ENCODE measurements around the gene P4HA2. TPM values are rescaled to one million over a fixed set of nuclear protein-coding genes. Genes with fewer than 3 reads are reported as not detected.

P4HA2 gene
- total and polyA plus RNA-seq, 2 of the 13 experiments (the other 11 are each of a cell fraction or from before 2014, with no cell fraction given) = 37.7 to 126 TPM

- TF ChIP-seq, protein P1, sequence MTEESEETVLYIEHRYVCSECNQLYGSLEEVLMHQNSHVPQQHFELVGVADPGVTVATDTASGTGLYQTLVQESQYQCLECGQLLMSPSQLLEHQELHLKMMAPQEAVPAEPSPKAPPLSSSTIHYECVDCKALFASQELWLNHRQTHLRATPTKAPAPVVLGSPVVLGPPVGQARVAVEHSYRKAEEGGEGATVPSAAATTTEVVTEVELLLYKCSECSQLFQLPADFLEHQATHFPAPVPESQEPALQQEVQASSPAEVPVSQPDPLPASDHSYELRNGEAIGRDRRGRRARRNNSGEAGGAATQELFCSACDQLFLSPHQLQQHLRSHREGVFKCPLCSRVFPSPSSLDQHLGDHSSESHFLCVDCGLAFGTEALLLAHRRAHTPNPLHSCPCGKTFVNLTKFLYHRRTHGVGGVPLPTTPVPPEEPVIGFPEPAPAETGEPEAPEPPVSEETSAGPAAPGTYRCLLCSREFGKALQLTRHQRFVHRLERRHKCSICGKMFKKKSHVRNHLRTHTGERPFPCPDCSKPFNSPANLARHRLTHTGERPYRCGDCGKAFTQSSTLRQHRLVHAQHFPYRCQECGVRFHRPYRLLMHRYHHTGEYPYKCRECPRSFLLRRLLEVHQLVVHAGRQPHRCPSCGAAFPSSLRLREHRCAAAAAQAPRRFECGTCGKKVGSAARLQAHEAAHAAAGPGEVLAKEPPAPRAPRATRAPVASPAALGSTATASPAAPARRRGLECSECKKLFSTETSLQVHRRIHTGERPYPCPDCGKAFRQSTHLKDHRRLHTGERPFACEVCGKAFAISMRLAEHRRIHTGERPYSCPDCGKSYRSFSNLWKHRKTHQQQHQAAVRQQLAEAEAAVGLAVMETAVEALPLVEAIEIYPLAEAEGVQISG (CRISPR knock-in tag; IDR thresholded peaks at IDR 0.05) = peak; percentile 95
- TF ChIP-seq, protein P2, sequence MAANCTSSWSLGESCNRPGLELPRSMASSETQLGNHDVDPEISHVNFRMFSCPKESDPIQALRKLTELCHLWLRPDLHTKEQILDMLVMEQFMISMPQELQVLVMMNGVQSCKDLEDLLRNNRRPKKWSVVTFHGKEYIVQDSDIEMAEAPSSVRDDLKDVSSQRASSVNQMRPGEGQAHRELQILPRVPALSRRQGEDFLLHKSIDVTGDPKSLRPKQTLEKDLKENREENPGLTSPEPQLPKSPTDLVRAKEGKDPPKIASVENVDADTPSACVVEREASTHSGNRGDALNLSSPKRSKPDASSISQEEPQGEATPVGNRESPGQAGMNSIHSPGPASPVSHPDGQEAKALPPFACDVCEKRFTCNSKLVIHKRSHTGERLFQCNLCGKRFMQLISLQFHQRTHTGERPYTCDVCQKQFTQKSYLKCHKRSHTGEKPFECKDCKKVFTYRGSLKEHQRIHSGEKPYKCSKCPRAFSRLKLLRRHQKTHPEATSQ (CRISPR knock-in tag; IDR thresholded peaks at IDR 0.05; ENCODE audit: borderline replicate concordance) = no peak
- TF ChIP-seq HNF4A (CRISPR knock-in tag; IDR thresholded peaks at IDR 0.05) (peak; percentile 9; the same call in 1 of the 2 replicates), CENPT (CRISPR knock-in tag; IDR thresholded peaks at IDR 0.05; ENCODE audit: low read depth) (no peak), DNMT3B (CRISPR knock-in tag; conservative IDR thresholded peaks at IDR 0.05) (no peak), NFIC (IDR thresholded peaks at IDR 0.05; ENCODE audit: low read length) (no peak), MLXIP (CRISPR knock-in tag; IDR thresholded peaks at IDR 0.05; ENCODE audit: borderline replicate concordance) (no peak), ZNF740 (CRISPR knock-in tag; IDR thresholded peaks at IDR 0.05) (no peak), ZSCAN25 (CRISPR knock-in tag; IDR thresholded peaks at IDR 0.05) (peak; percentile 96), E2F5 (CRISPR knock-in tag; conservative IDR thresholded peaks at IDR 0.05) (no peak), TAF1 (CRISPR knock-in tag; IDR thresholded peaks at IDR 0.05) (no peak)
- TF ChIP-seq, protein P3, sequence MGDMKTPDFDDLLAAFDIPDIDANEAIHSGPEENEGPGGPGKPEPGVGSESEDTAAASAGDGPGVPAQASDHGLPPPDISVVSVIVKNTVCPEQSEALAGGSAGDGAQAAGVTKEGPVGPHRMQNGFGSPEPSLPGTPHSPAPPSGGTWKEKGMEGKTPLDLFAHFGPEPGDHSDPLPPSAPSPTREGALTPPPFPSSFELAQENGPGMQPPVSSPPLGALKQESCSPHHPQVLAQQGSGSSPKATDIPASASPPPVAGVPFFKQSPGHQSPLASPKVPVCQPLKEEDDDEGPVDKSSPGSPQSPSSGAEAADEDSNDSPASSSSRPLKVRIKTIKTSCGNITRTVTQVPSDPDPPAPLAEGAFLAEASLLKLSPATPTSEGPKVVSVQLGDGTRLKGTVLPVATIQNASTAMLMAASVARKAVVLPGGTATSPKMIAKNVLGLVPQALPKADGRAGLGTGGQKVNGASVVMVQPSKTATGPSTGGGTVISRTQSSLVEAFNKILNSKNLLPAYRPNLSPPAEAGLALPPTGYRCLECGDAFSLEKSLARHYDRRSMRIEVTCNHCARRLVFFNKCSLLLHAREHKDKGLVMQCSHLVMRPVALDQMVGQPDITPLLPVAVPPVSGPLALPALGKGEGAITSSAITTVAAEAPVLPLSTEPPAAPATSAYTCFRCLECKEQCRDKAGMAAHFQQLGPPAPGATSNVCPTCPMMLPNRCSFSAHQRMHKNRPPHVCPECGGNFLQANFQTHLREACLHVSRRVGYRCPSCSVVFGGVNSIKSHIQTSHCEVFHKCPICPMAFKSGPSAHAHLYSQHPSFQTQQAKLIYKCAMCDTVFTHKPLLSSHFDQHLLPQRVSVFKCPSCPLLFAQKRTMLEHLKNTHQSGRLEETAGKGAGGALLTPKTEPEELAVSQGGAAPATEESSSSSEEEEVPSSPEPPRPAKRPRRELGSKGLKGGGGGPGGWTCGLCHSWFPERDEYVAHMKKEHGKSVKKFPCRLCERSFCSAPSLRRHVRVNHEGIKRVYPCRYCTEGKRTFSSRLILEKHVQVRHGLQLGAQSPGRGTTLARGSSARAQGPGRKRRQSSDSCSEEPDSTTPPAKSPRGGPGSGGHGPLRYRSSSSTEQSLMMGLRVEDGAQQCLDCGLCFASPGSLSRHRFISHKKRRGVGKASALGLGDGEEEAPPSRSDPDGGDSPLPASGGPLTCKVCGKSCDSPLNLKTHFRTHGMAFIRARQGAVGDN (CRISPR knock-in tag; IDR thresholded peaks at IDR 0.05) = peak; percentile 42
These were observed 41.3 kb upstream of the P4HA2 start (continued) for GRCh38 chr5:132268769-132269551.
